Spinal cord (tissue), 10 donors: ENCODE results near the gene UHRF1. TPM values are rescaled to one million over a fixed set of nuclear protein-coding genes. Genes with fewer than 3 reads are reported as not detected.

Source experiments
- DNase-seq, 6 donors: peaks; one replicate each; pipeline versions ENCODE4 v3.0.0 to v3.0.0-alpha.2; 2013 to 2015; ENCODE audit warnings: low spot score in 6 of 6, low read depth in 4 of 6
- H3K27ac ChIP-seq: one replicate; pipeline ENCODE4 v1.5.1; 2013; ENCODE audit warnings: low read depth, low read length, control low read depth
- H3K27me3 ChIP-seq: one replicate; pipeline ENCODE4 v1.6.1; 2013; ENCODE audit warnings: low read length; ENCODE audit not compliant: control insufficient read depth, insufficient read depth
- H3K36me3 ChIP-seq: one replicate; pipeline ENCODE4 v1.6.1; 2013; ENCODE audit warnings: low read length; ENCODE audit not compliant: control insufficient read depth, insufficient read depth
- H3K4me1 ChIP-seq: one replicate; pipeline ENCODE4 v1.6.1; 2013; ENCODE audit warnings: low read length; ENCODE audit not compliant: control insufficient read depth, insufficient read depth
- H3K4me3 ChIP-seq: one replicate; pipeline ENCODE4 v1.5.1; 2013; ENCODE audit warnings: low read depth, low read length, control low read depth
- H3K9me3 ChIP-seq: one replicate; pipeline ENCODE4 v1.6.1; 2013; ENCODE audit warnings: low read length; ENCODE audit not compliant: control insufficient read depth, insufficient read depth
- WGBS: methylation state at CpG from one replicate; pipeline ENCODE4 v1.1.5; 2013; ENCODE audit warnings: missing lambda C conversion rate; ENCODE audit not compliant: insufficient coverage; 5-methylcytosine and 5-hydroxymethylcytosine counted together
- polyA plus RNA-seq, 2 donors: library from polyadenylated mRNA; unstranded; fragments of 120-200 nt; gene quantifications; one replicate each; pipeline ENCODE4 v1.2.1, GENCODE V29; 2013; ENCODE audit not compliant: insufficient read length in 2 of 2
- small RNA-seq: library from RNA; depleted of rRNA; stranded (forward); fragments of <200 nt; gene quantifications from one replicate; pipeline ENCODE3, GENCODE V24; 2014; ENCODE audit warnings: low replicate concordance
- total RNA-seq, 2 donors: library from RNA; depleted of rRNA in 1 of 2; stranded (reverse); fragments of 120-200 nt in 1 of 2; fragments of >200 nt in 1 of 2; gene quantifications; one replicate each; pipeline versions ENCODE4 v1.2.3 to v1.2.4, GENCODE V29; 2013 to 2014
- donor health status: healthy.

UHRF1 gene
- total and polyA plus RNA-seq, 4 donors: 10.5 to 16.8 (median 12.5) TPM

GRCh38 chr19:5006821-5007220 is 97.5 kb downstream of the UHRF1 start:
- Histone ChIP-seq H3K4me3 (no peak overlapping the region), H3K27me3 (no peaks in the 10 kb centered on the region), H3K36me3 (peaks cover 35% of the 10 kb centered on the region), H3K4me1 (peaks cover 20% of the 10 kb centered on the region), H3K27ac (no peak overlapping the region), H3K9me3 (no peaks in the 10 kb centered on the region)
- WGBS: 92% methylated on average over 13 of the region's 13 CpGs
- DNase-seq: no peak

Small RNAs within 50 kb of the gene (small RNA-seq; reads per million reads assigned to genes)
- gene MIR4747: not detected

Other genes with a start within 250 kb of the UHRF1 start
- 10 to 100 TPM; 47.7 to 72.8 TPM for gene MYDGF, start 239.2 kb upstream of the UHRF1 start, total RNA-seq
- 10 to 100 TPM; 68.3 to 80.0 TPM for gene MYDGF, start 239.2 kb upstream of the UHRF1 start, polyA plus RNA-seq
- 10 to 100 TPM in 1 of 2 donors, 1 to 10 TPM in 1; 9.6 to 14.2 TPM for gene DPP9, start 185.7 kb upstream of the UHRF1 start, total RNA-seq
- gene DPP9, start 185.7 kb upstream of the UHRF1 start, polyA plus RNA-seq: 10 to 100 TPM; 20.6 to 30.3 TPM
- 10 to 100 TPM; 10.9 to 11.7 TPM for gene FEM1A, start 117.8 kb upstream of the UHRF1 start, total RNA-seq
- gene FEM1A, start 117.8 kb upstream of the UHRF1 start, polyA plus RNA-seq: 1 to 10 TPM; 4.7 to 5.3 TPM
- 1 to 10 TPM; 1.4 TPM for gene TICAM1, start 77.8 kb upstream of the UHRF1 start, total RNA-seq
- 1 to 10 TPM; 5.6 to 6.3 TPM for gene TICAM1, start 77.8 kb upstream of the UHRF1 start, polyA plus RNA-seq
- gene PLIN3, start 41.8 kb upstream of the UHRF1 start, total RNA-seq: 10 to 100 TPM; 26.5 to 31.8 TPM
- 10 to 100 TPM; 39.3 to 44.7 TPM for gene PLIN3, start 41.8 kb upstream of the UHRF1 start, polyA plus RNA-seq
- gene ARRDC5, start 6.6 kb upstream of the UHRF1 start, total RNA-seq: under 1 TPM; 0.17 to 0.30 TPM
- under 1 TPM in 1 of 2 donors, not detected in 1; 0.26 TPM for gene ARRDC5, start 6.6 kb upstream of the UHRF1 start, polyA plus RNA-seq
- gene KDM4B, start 59.6 kb downstream of the UHRF1 start, total RNA-seq: 10 to 100 TPM; 16.6 to 17.1 TPM
- gene KDM4B, start 59.6 kb downstream of the UHRF1 start, polyA plus RNA-seq: 10 to 100 TPM; 38.9 to 43.6 TPM